Activated naive CD4-positive, alpha-beta T cell treated with anti-CD3 and anti-CD28 coated beads, Interleukin-2, amount 50 U/mL, for 72 hours (primary cell): ENCODE results near the gene MACROD2. TPM values are rescaled to one million over a fixed set of nuclear protein-coding genes. Genes with fewer than 3 reads are reported as not detected.
"Not testable (repeated sequence)": the region's sequence is repeated elsewhere in the genome, so short reads cannot be mapped to it uniquely, and the experiment has no call there.

Experiments used
- ATAC-seq, 2 donors: fragments of 150-1000 bp; cut with Tn5 transposase; 2 replicates each; pipeline ENCODE4 v1.10.0; 2021; ENCODE audit warnings: mild to moderate bottlenecking in 2 of 2, moderate library complexity in 2 of 2
- DNase-seq, 2 donors: peaks; one replicate each; pipeline ENCODE4 v3.0.0; 2021 to 2022; ENCODE audit warnings: low spot score in 2 of 2
- H3K27ac Mint-ChIP-seq, 2 donors: one replicate each; pipeline ENCODE4 v1.8.0; 2022; ENCODE audit warnings: mild to moderate bottlenecking in 2 of 2, mixed read lengths in 2 of 2
- H3K36me3 Mint-ChIP-seq, 2 donors: one replicate each; pipeline ENCODE4 v1.8.0; 2022; ENCODE audit warnings: mixed read lengths in 2 of 2
- H3K9me3 Mint-ChIP-seq, 2 donors: one replicate each; pipeline ENCODE4 v1.8.0; 2022; ENCODE audit warnings: mixed read lengths in 2 of 2
- total RNA-seq, 2 donors: library from RNA; stranded (reverse); gene quantifications; one replicate each; pipeline ENCODE4 v1.2.3, GENCODE V29; 2022

The MACROD2 gene
- total RNA-seq, 2 donors from 2014 or later = not detected

GRCh38 chr20:15111654-15112053 is 1116.3 kb downstream of the MACROD2 start:
- DNase-seq = no peak
- H3K9me3 Mint-ChIP-seq = peaks cover 12 to 16% of the 10 kb centered on the region in 2 donors
- H3K36me3 Mint-ChIP-seq = no peaks in the 10 kb centered on the region
- no peak overlapping the region for H3K27ac Mint-ChIP-seq
- no peak for ATAC-seq

- no peak for DNase-seq
- Mint-ChIP-seq H3K9me3 (peaks cover 12 to 16% of the 10 kb centered on the region in 2 donors), H3K36me3 (no peaks in the 10 kb centered on the region), H3K27ac (no peak overlapping the region)
- ATAC-seq = no peak
Observed at GRCh38 chr20:15113144-15113773, 1117.9 kb downstream of the MACROD2 start.

DNA sequence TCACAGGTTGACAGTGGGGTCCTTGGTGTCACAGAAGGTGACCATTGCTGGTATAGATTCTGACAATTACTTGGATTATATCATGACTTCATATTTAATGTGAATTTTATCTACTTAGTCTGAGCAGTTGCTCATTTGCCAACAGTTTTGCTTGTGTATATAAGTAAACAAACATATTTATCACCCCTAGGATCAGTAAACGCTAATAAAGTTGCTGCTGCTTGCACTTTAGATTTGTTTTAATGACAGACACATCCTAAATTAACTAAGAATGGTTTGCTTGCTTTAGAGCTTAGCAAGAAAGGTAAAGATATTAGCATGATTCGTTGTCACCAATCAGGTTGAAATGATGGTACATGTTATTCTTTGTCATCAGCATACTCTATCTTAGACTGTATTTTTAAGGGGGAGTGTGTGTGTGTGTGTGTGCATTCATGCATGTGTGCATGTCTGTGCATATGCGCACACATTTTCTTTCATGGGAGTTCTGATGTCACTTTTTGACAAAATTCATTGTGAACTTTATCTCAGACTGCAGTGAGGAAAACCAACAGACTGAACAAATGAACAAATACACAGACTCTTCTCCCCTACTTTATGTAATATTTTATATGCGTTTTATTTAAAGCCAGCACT is 1124.7 kb downstream of the MACROD2 start:
- Mint-ChIP-seq H3K9me3 (peaks cover 9 to 10% of the 10 kb centered on the region in 2 donors), H3K27ac (no peak overlapping the region), H3K36me3 (no peaks in the 10 kb centered on the region)
- no peak for ATAC-seq
- DNase-seq = no peak

DNA sequence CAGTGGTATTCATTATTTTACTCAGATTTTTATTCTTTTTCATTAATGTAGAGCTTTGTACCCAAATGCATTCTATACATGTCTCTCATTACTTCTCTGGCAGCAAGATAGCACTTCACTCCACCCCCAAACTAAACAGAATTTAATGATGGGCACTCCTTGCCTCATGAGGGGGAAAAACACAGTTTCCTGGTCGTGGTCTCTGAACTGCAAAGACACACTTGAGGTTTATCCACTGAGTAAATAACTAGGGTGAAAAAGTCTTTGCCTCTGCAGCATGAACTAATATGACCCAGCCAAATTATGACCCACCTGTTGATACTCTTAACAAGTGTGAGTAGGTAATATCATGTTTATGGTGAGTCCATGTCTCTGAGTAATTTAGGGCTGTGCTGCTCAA is 1127.3 kb downstream of the MACROD2 start:
- Mint-ChIP-seq H3K9me3 (peaks cover 9 to 13% of the 10 kb centered on the region in 2 donors), H3K27ac (no peak overlapping the region), H3K36me3 (no peaks in the 10 kb centered on the region)
- no peak for ATAC-seq
- DNase-seq = no peak

DNA sequence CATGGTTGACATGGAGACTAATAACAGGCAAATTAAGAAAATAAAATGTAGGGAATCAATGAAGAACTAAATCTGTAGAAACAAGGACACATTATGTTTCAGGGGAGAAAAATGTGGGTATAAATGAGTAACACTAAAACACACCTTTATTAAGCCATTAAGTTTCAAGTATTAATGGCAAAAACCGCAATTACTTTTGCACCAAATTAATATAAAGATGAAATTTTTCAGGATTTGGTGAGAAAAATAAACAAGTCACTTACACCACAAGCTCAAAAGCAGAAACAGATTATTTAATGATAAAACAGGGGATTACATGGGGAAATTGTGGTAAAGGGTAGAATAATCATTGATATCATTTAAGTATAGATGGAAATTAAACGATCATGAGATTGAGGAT is 1135.9 kb downstream of the MACROD2 start:
- peaks cover 6% of the 10 kb centered on the region in 2 donors for H3K9me3 Mint-ChIP-seq
- no peaks in the 10 kb centered on the region for H3K36me3 Mint-ChIP-seq
- H3K27ac Mint-ChIP-seq = no peak overlapping the region
- DNase-seq (no peak), ATAC-seq (no peak)

DNA sequence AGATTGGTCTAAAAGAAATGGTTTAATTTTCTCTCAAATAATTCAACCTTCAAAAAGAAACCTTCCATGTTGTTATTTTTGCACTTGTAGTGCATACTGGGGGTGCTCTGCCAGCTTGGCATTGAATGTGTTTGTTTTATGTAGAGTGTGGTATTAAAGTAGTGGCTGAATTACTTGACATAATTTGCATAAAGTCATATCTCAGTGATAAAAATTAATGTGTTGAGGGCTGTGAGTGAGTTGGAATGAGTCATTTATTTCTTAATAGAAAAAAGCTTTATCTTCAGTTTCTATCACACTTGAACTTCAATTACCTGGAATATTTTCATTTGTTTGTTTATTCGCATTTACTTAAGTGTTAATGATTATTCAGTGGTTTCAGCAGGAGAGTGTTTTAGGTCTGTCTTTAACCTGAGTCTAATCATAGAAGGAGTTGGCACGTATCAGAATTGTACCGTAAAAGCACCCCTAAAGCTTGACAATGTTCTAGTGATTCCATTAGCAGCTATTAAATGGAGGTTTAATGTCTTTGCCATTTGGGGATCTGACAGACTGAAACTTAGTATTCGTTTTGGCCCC is 1143.3 kb downstream of the MACROD2 start:
- no peaks in the 10 kb centered on the region for H3K36me3 Mint-ChIP-seq
- DNase-seq (no peak), ATAC-seq (no peak)
- H3K27ac Mint-ChIP-seq = no peak overlapping the region
- H3K9me3 Mint-ChIP-seq = peaks cover 5 to 11% of the 10 kb centered on the region in 2 donors

GRCh38 chr20:15139522-15139921 is 1144.2 kb downstream of the MACROD2 start:
- no peaks in the 10 kb centered on the region for H3K36me3 Mint-ChIP-seq

GRCh38 chr20:15140286-15140685 is 1145.0 kb downstream of the MACROD2 start:
- peaks cover 5 to 11% of the 10 kb centered on the region in 2 donors for H3K9me3 Mint-ChIP-seq
- ATAC-seq = no peak
- H3K27ac Mint-ChIP-seq = no peak overlapping the region
- DNase-seq = no peak
- no peaks in the 10 kb centered on the region for H3K36me3 Mint-ChIP-seq

More at GRCh38 chr20:15139522-15139921, 1144.2 kb downstream of the MACROD2 start:
- DNase-seq (no peak), ATAC-seq (no peak)
- no peak overlapping the region for H3K27ac Mint-ChIP-seq
- peaks cover 5 to 11% of the 10 kb centered on the region in 2 donors for H3K9me3 Mint-ChIP-seq

- not testable (repeated sequence) for ATAC-seq, H3K27ac Mint-ChIP-seq, DNase-seq, H3K36me3 Mint-ChIP-seq
- H3K9me3 Mint-ChIP-seq = peaks cover 5 to 11% of the 10 kb centered on the region in 2 donors
Observed at GRCh38 chr20:15140940-15141339, 1145.6 kb downstream of the MACROD2 start.

DNA sequence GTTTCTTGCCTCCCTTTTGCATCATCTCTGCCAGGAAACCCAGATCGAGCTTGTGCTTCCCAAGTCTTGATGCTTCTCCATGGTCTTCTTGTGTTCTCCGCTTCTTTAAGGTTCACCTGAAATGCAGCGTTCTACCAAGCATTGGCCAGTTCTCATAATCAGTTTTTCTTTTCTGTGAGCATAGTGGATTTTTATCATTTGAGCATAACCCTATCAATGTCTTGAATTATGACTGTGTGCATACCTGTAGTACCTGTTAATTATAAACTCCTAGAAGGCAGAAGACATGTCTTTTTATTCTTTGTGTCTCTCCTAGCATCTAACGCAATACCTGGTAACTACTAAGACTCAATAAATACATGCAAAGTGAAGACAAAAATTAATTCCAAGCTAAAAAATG is 1146.5 kb downstream of the MACROD2 start:
- ATAC-seq = no peak
- Mint-ChIP-seq H3K36me3 (no peaks in the 10 kb centered on the region), H3K27ac (no peak overlapping the region), H3K9me3 (peaks cover 5 to 11% of the 10 kb centered on the region in 2 donors)
- DNase-seq = no peak

GRCh38 chr20:15143478-15143877 is 1148.2 kb downstream of the MACROD2 start:
- DNase-seq = no peak
- no peaks in the 10 kb centered on the region for H3K36me3 Mint-ChIP-seq
- H3K9me3 Mint-ChIP-seq = peaks cover 5 to 10% of the 10 kb centered on the region in 2 donors
- no peak for ATAC-seq
- no peak overlapping the region for H3K27ac Mint-ChIP-seq

- no peak for ATAC-seq
- no peak for DNase-seq
- no peaks in the 10 kb centered on the region for H3K36me3 Mint-ChIP-seq
- no peak overlapping the region for H3K27ac Mint-ChIP-seq
- no peaks in the 10 kb centered on the region for H3K9me3 Mint-ChIP-seq
Observed at GRCh38 chr20:15144916-15145315, 1149.6 kb downstream of the MACROD2 start.

DNA sequence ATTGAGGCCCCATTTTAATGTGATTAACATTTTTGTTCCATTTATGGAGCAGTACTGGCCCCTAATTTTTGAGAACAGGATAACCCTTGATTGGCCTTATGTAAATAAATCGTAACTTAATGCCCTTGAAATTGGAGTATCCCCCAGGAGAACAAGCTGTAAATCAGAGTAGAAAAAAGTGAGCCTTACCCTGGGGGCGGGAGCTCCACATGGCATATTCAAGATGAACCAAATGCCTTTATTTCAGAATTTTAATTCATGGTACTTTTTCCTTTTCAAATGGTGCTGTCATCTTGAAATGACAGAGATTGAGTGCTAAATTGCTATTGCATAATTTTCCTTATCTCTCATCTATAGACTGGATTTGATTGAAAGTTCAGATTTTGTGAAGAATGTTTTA is 1151.6 kb downstream of the MACROD2 start:
- ATAC-seq = no peak
- peaks cover 6 to 7% of the 10 kb centered on the region in 2 donors for H3K9me3 Mint-ChIP-seq
- no peak for DNase-seq
- H3K27ac Mint-ChIP-seq = no peak overlapping the region
- H3K36me3 Mint-ChIP-seq = peaks cover 5 to 9% of the 10 kb centered on the region in 2 donors

DNA sequence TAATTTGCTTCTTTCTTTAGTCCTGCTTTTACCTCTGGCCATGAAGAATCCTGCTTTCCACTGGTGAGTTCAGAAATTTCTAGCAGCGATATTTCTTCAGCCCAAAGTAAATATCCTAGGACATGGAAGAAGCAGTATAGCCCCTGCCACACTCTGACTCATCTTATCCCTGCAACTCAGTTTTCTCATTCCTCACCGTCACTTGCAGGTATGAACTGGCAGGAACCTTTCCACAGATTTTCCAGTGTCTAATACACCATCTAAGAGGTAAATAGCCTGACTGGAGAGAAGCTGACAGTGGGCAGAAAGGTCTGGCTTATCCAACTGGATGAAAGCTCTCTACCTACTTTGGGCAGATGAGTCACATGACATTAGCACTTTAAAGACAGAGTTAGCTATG is 1158.8 kb downstream of the MACROD2 start:
- no peak overlapping the region for H3K27ac Mint-ChIP-seq

GRCh38 chr20:15155848-15156401 is 1160.6 kb downstream of the MACROD2 start:
- ATAC-seq (peak; percentile 67 to 72), DNase-seq (no peak)
- Mint-ChIP-seq H3K9me3 (peaks cover 26 to 29% of the 10 kb centered on the region in 2 donors), H3K27ac (no peak overlapping the region), H3K36me3 (peaks cover 11 to 18% of the 10 kb centered on the region in 2 donors)

More for the DNA sequence above, 1158.8 kb downstream of the MACROD2 start:
- peaks cover 11 to 18% of the 10 kb centered on the region in 2 donors for H3K36me3 Mint-ChIP-seq
- peaks cover 20 to 22% of the 10 kb centered on the region in 2 donors for H3K9me3 Mint-ChIP-seq
- DNase-seq (no peak), ATAC-seq (no peak)

DNA sequence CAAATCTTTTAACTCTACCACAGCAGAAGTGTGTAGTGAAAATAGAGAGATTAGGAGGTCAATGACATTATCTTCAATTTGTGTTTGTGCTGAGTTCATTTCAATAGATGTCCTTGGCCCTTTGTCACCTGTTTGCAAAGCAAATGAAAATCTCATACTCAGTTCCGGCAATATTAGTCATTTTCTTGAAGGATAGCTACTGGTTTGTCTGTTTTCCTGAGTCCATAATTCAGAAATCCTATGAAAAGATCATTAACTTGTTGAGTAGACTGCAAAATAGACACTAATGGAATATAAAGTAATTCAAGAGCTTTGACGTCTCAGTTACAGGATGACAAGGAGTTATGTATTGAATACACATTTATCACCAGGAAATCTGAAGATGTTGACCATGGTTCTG is 1163.2 kb downstream of the MACROD2 start:
- no peak for DNase-seq
- Mint-ChIP-seq H3K9me3 (peaks cover 16 to 18% of the 10 kb centered on the region in 2 donors), H3K36me3 (no peaks in the 10 kb centered on the region), H3K27ac (no peak overlapping the region)
- ATAC-seq = no peak

- H3K27ac Mint-ChIP-seq = no peak overlapping the region
- peak; percentile 16 to 46 for ATAC-seq
Observed at GRCh38 chr20:15162079-15162647, 1166.8 kb downstream of the MACROD2 start.

More at GRCh38 chr20:15162079-15162647, 1166.8 kb downstream of the MACROD2 start:
- no peak for DNase-seq
- Mint-ChIP-seq H3K9me3 (peaks cover 6 to 7% of the 10 kb centered on the region in 2 donors), H3K36me3 (no peaks in the 10 kb centered on the region)
